ENCODE results near the gene HLF.

DNA sequence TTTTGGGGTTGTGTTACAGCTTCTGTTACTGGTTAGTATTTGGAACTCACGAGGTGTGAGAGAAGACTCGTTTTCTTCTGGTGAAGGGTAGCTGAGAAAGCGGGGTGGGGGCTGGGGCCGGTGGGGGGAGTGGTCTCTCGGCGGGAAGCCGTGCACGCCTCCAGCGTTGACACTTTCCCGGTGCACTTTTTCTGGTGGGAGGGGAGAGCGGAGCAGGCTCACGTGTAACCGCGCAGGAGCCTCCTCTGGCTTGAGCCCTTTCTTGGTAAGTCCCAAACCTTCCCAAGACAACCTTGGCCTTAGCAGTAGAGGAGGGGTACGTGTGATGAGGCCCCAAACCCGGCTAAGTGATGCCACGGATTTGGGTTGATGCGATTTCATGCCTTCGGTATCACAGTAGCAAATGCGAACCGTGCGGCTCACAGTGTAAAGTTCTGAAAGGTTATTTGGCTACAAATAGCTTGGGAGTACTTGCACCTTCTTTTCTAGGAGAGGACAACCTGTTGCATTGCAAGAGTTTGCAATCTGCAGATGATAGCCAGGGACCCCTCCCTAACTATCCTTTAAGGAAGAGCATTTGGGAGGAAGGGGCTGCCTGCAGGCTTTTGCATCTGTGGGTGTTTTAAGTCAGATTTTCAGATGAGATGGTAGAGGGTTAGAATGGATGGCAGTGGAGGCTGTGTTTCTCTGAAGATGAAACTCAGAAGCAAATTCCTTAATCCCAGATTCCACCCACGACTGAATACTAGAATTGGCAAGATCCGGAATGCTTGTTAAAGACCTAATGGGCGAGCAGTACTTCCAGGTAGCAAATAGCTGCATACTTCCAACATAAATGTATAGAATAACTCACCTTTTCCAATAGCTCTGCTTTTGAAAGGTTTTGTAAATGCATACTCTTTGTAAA lies 1.5 kb downstream of the HLF start:
- TF ChIP-seq, protein P1, sequence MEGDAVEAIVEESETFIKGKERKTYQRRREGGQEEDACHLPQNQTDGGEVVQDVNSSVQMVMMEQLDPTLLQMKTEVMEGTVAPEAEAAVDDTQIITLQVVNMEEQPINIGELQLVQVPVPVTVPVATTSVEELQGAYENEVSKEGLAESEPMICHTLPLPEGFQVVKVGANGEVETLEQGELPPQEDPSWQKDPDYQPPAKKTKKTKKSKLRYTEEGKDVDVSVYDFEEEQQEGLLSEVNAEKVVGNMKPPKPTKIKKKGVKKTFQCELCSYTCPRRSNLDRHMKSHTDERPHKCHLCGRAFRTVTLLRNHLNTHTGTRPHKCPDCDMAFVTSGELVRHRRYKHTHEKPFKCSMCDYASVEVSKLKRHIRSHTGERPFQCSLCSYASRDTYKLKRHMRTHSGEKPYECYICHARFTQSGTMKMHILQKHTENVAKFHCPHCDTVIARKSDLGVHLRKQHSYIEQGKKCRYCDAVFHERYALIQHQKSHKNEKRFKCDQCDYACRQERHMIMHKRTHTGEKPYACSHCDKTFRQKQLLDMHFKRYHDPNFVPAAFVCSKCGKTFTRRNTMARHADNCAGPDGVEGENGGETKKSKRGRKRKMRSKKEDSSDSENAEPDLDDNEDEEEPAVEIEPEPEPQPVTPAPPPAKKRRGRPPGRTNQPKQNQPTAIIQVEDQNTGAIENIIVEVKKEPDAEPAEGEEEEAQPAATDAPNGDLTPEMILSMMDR (IDR thresholded peaks at IDR 0.05), result no peak
- no peak for TF ChIP-seq POLR2A (IDR thresholded peaks at IDR 0.05)

Data from lower leg skin (tissue), 3 donors.